Endothelial cell of umbilical vein (primary cell): ENCODE measurements around the gene THBS1.

Experiments used
- FOS ChIP-seq: IDR thresholded peaks from 2 replicates; pipeline ENCODE4 v1.6.1; 2011; ENCODE audit warnings: mild to moderate bottlenecking, low read length, moderate library complexity, borderline replicate concordance; ENCODE audit not compliant: insufficient read depth
- JUN ChIP-seq: IDR thresholded peaks from 2 replicates; pipeline ENCODE4 v1.6.1; 2011; ENCODE audit warnings: borderline replicate concordance, low read depth; ENCODE audit not compliant: insufficient read length, insufficient read depth
- MYC ChIP-seq: IDR thresholded peaks from one replicate; pipeline ENCODE4 v1.6.1; 2011; ENCODE audit warnings: mild to moderate bottlenecking, low read depth, low read length
- POLR2A ChIP-seq: IDR thresholded peaks from 2 replicates; pipeline ENCODE4 v1.6.1; 2012; ENCODE audit warnings: low read depth, mild to moderate bottlenecking, control low read depth, low read length
- POLR2AphosphoS5 ChIP-seq: IDR thresholded peaks from 2 replicates; pipeline ENCODE4 v1.6.1; 2012; ENCODE audit warnings: low read depth, mild to moderate bottlenecking, control low read depth, low read length, moderate library complexity; ENCODE audit not compliant: insufficient read depth
- TF ChIP-seq, protein P1 (sequence below): IDR thresholded peaks from 2 replicates; pipeline ENCODE4 v1.6.1; 2011; ENCODE audit not compliant: insufficient read depth, insufficient read length
- TF ChIP-seq, protein P2 (sequence below), 2 donors: IDR thresholded peaks; 1 replicate in 1 of 2; 2 replicates in 1 of 2; pipeline ENCODE4 v1.5.1; 2011; ENCODE audit warnings: low read length in 2 of 2, mild to moderate bottlenecking in 2 of 2, moderate library complexity in 2 of 2, control low read depth in 1 of 2, inconsistent platforms in 1 of 2, low read depth in 1 of 2; ENCODE audit not compliant: insufficient read depth in 1 of 2; ENCODE audit errors: extremely low read depth in 1 of 2

DNA sequence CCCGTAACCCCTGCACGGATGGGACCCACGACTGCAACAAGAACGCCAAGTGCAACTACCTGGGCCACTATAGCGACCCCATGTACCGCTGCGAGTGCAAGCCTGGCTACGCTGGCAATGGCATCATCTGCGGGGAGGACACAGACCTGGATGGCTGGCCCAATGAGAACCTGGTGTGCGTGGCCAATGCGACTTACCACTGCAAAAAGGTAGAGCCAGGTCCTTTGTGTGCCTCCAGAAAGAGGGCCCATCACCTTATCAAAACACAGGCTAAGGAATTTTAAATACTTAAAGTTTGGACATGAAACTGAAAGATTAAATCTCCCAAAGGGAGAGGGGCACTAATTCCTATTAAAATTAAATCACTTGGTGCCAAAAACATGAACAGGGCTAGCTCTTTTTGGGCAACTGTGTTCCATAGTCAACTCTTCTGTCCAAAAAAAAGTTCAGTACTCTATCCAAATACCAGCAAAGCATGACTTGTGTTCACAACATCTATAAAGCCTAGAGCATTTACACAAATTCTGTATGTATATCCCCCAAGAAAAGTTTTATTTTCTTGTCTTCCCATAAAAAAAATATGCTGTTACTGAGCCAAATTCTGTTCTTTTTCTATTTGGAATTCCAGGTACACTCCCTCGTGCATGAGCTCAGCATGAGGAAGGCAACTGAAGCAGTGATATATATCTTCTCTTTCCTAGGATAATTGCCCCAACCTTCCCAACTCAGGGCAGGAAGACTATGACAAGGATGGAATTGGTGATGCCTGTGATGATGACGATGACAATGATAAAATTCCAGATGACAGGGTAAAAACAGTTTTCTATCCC lies 9.2 kb downstream of the THBS1 start:
- TF ChIP-seq, protein P1, sequence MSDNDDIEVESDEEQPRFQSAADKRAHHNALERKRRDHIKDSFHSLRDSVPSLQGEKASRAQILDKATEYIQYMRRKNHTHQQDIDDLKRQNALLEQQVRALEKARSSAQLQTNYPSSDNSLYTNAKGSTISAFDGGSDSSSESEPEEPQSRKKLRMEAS: no peak
- TF ChIP-seq, protein P2, sequence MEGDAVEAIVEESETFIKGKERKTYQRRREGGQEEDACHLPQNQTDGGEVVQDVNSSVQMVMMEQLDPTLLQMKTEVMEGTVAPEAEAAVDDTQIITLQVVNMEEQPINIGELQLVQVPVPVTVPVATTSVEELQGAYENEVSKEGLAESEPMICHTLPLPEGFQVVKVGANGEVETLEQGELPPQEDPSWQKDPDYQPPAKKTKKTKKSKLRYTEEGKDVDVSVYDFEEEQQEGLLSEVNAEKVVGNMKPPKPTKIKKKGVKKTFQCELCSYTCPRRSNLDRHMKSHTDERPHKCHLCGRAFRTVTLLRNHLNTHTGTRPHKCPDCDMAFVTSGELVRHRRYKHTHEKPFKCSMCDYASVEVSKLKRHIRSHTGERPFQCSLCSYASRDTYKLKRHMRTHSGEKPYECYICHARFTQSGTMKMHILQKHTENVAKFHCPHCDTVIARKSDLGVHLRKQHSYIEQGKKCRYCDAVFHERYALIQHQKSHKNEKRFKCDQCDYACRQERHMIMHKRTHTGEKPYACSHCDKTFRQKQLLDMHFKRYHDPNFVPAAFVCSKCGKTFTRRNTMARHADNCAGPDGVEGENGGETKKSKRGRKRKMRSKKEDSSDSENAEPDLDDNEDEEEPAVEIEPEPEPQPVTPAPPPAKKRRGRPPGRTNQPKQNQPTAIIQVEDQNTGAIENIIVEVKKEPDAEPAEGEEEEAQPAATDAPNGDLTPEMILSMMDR (IDR thresholded peaks at IDR 0.05; ENCODE audit: extremely low read depth in 1 of 2, insufficient read depth in 1 of 2, low read depth in 1 of 2, low read length in 2 of 2): no peak
- TF ChIP-seq POLR2AphosphoS5 (peak; percentile 99), MYC (no peak), POLR2A (peak; percentile 95), JUN (no peak), FOS (no peak)
